ENCODE measurements around the gene RANGRF. TPM values are rescaled to one million over a fixed set of nuclear protein-coding genes. Genes with fewer than 3 reads are reported as not detected.
"Not testable (repeated sequence)": the region's sequence is repeated elsewhere in the genome, so short reads cannot be mapped to it uniquely, and the experiment has no call there.

The RANGRF gene, protein sequence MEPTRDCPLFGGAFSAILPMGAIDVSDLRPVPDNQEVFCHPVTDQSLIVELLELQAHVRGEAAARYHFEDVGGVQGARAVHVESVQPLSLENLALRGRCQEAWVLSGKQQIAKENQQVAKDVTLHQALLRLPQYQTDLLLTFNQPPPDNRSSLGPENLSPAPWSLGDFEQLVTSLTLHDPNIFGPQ
- 20.8 TPM for total RNA-seq
- long read RNA-seq, transcript RANGRF-201 (5 exons, 1,009 nt), result minor isoform, 5 of 27 reads
- long read RNA-seq, transcript RANGRF-202 (4 exons, 1,074 nt), result major isoform, 11 of 27 reads
- long read RNA-seq, partial matches to known transcripts, result 1 of 27 reads
- long read RNA-seq, other reads (novel, unspliced or antisense), result 4 of 27 reads

DNA sequence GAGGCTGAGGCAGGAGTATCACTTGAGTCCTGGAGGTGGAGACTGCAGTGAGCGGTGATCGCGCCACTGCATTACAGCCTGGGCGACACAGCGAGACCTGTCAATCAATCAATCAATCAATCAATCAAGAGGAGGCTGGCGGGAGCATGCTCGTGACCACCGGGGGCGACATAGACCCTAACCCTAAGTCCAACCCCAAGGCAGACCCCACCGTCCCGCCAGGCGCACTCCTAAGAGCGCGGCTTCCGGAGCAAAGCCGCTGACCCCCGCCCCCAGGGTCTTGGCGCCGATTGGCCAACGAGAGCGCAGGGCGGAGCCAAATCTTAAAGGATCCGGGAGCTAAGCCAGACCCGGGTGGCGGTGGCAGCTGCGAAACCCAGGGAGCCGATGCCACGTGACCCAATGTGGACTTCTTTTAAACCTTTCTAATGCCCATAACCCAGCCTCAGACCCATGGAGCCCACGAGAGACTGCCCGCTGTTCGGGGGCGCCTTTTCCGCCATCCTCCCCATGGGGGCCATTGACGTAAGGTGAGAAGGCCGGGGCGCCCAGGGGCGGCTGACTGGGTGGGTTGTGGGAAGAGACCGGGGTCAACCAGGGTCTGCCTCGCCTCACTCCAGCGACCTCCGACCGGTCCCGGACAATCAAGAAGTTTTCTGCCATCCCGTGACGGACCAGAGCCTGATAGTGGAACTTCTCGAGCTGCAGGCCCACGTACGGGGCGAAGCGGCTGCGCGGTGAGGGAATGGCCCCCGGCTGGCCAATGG, at the start of gene RANGRF:
Gene RANGRF, plus strand, starts transcription at position 335 of the 767 bp plus-strand sequence. Its CDS starts 119 bp downstream, at position 454.
- DNase-seq (ENCODE audit: low spot score), result peak; percentile 94

DNA sequence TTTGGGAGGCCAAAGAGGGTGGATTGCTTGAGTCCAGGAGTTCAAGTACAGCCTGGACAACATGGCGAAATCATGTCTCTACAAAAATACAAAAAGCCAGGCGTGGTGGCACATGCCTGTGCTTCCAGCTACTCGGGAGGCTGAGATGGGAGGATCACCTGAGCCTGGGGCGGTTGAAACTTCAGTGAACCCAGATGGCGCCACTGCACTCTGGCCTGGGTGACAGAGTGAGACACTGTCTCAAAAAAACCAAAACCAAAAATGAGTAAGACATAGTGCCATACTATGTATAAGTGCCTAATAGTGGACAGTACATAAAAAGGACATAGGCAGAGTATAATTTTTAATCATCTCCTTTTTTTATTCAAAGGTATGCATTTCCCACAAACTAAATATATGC, 44.6 kb upstream of the RANGRF start:
- DNase-seq (ENCODE audit: low spot score), result no peak

DNA sequence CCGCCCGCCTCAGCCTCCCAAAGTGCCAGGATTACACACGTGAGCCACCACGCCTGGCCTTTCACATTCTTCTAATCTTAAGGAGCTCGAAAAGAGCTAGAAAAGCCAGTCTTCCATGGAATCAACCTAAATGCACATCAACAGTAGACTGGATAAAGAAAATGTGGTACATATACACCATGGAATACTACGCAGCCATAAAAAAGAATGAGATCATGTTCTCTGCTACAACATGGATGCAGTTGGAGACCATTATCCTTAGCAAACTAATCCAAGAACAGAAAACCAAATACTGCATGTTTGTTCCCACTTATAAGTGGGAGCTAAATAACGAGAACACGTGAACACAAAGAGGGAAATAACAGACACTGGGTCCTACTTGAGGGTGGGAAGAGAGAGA, 43.7 kb upstream of the RANGRF start:
- no peak for DNase-seq (ENCODE audit: low spot score)

DNA sequence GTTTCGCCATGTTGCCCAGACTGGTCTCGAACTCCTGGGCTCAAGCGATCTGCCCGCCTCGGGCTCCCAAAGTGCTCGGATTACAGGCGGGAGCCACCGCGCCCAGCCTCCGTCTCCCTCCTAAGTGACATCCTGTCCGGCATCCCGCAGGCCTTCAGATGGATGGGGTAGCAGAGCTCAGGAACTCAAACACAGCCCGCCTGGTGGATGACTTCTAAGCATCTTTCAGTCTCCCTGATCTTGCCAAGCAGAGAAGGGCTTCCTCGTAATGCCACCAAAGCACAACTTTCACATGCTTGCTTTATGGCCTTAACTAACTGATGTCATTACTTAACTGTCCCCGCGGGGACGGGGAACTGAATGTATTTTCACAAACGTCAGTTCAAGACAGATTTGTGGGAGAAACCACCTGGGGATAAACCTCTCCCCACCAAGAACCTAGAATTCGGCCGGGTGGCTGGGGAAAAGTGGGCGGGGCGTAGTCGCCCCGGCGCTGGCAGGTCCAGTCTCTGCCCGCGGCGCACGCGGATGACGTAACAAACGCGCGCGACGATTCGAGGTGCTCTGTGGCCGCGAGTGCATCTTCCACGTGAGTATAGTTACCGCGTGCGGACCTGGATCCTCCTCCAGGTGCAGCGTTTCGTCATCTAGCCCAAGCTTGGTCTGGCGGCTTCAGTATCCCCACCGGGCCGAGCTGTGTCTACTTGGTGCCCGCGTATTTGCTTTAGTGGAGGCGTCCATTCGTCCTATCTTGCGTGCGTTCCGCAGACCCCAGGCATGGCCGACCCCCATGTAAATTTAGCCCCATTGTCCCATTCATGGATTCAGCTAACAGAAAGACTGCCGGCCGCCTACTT, 39.5 kb upstream of the RANGRF start, which contains the start of gene PFAS:
Gene PFAS, plus strand, starts transcription at position 539 of the 857 bp plus-strand sequence. CDS start 4,649 bp downstream, outside the sequence.
- DNase-seq (ENCODE audit: low spot score), result peak; percentile 99

DNA sequence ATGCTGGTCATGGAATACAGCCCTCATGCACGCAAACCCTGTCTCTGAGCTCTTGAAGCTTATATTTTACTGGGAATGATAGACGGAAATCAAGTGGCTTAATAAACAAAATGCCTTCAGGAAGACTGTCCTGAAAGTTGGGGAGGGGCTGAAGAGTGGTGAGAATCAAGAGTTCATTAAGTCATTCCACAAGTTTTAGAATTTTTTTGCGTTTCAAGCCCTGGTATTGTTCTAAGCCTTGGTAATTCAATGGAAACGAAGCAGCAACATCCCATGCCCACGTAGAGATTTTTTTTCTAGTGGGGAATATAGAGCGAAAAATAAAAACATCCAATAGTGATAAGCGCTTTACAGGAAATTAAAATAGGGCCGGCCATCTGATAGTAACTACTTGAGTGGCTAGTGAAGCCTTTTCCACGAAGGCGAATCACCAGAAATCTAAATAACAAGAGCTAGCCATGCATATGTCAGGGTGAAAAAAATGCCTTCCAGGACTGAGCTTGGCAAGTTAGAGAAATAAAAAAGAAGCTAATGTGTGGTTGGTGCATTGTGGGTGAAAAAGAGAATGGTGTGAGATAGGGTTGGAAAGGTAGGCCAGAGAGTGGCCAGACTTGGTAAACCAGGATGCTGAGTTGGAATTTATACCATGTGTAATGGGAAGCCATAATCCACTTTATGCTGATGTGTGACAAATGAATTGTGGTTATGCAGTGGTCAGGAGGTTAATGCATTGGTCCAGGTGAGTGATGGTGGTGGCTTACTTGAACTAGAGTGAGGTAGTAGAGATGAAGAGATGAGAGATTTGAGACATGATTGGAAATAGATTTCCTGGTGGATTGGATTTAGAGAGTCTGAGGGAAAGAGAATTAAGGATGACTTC, 38.6 kb upstream of the RANGRF start:
- DNase-seq (ENCODE audit: low spot score), result no peak

DNA sequence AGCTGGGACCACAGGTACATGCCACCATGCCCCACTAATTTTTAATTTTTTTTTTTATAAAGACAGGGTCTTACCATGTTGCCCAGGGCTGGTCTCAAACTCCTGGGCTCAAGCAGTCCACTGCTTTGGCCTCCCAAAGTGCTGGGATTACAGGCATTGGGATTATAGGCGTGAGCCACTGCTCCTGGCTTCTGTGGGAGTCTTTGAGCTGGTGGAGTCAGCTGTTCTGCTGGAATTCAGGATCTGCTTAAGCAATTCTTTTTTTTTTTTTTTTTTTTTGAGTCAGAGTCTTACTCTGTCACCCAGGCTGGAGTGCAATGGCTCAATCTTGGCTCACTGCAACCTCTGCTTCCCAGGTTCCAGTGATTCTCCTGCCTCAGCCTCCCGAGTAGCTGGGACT, 37.1 kb upstream of the RANGRF start:
- not testable (repeated sequence) for DNase-seq (ENCODE audit: low spot score)

DNA sequence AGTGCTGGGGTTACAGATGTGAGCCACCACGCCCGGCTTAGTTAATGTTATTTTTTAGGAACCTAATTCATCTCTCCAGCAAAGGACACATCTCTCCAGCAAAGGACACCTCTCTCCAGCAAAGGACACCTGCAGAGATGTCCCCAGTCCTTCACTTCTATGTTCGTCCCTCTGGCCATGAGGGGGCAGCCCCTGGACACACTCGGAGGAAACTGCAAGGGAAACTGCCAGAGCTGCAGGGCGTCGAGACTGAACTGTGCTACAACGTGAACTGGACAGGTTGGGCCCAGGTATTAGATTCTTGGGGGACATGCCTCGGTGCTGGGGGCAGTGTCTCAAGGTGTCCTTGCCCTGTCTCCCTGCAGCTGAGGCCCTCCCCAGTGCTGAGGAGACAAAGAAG, 34.7 kb upstream of the RANGRF start:
- no peak for DNase-seq (ENCODE audit: low spot score)

DNA sequence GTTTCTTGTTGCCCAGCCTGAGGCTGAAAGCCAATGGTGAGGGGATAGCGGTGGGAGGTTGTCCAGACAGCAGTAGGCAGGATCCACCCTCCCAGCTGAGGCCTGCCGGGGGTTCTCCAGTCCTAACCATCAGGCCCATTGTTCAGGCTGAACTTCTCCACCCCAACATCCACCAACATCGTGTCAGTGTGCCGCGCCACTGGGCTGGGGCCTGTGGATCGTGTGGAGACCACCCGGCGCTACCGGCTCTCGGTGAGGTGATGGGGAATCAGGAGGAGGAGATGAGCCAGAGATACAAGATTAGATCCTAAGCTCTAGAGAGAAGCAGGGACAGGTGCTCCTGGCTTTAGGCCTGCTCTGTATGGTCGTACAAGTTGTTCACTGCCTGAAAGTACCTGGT, 33.6 kb upstream of the RANGRF start:
- DNase-seq (ENCODE audit: low spot score), result no peak

DNA sequence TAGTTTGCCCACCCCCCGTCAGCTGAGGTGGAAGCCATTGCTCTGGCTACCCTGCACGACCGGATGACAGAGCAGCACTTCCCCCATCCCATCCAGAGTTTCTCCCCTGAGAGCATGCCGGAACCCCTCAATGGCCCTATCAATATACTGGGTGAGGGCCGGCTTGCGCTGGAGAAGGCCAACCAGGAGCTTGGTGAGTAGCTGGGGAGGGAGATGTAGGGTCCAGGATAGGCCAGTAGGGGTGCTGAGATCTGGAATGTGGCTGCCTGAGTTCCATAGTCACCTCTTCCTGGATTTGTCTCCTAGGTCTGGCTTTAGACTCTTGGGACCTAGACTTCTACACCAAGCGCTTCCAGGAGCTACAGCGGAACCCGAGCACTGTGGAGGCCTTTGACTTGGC, 33.0 kb upstream of the RANGRF start:
- no peak for DNase-seq (ENCODE audit: low spot score)

DNA sequence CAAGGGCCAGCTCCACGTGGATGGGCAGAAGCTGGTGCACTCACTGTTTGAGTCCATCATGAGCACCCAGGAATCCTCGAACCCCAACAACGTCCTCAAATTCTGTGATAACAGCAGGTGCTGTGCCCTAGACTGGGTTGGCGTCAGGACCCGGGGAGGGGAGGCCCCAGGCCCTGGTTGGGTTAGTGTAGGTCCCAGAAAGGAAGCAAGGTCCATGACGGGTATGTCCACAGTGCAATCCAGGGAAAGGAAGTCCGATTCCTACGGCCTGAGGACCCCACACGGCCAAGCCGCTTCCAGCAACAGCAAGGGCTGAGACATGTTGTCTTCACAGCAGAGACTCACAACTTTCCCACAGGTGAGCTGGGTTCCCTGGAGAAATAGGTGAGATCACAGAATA, 32.2 kb upstream of the RANGRF start:
- no peak for DNase-seq (ENCODE audit: low spot score)

DNA sequence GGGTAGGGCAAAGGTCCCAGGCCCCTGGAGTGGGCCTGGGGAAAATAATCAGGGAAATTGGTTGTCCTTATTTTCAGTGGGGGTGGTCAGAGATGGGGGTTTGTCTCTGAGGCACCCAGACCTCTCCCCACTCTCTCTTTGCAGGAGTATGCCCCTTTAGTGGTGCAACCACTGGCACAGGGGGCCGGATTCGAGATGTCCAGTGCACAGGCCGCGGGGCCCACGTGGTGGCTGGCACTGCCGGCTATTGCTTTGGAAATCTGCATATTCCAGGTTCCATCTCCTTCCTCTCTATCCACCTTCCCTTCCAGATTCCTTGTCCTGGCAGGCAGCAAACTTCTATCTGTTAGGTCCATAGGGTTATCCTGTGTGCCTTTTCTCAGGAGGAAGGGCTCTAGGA, 31.8 kb upstream of the RANGRF start:
- no peak for DNase-seq (ENCODE audit: low spot score)

DNA sequence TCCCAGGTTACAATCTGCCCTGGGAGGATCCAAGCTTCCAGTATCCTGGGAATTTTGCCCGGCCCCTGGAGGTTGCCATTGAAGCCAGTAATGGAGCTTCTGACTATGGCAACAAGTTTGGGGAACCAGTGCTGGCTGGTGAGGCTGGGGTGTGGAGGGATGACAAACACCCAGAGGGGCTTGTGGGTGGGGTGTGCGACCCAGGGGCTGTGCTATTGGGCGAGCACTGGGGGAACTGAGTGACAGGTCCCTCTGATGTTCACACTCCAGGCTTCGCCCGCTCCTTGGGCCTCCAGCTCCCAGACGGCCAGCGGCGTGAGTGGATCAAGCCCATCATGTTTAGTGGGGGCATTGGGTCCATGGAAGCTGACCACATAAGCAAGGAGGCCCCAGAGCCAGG, 30.7 kb upstream of the RANGRF start:
- DNase-seq (ENCODE audit: low spot score), result no peak

DNA sequence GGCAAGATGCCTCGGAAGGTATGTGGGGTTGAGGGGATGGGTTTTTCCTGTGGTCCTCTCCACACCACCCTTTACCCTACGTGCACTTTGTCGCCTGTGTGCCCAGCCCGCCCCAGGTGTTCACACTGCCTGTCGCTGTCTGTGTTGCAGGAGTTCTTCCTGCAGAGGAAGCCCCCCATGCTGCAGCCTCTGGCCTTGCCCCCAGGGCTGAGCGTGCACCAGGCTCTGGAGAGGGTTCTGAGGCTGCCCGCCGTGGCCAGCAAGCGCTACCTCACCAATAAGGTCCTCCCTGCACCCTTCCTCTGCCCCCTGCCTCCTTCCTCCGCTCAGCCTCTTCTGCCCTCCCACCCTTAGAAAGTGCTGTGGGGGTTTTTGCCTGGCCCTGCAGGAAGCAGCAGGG, 24.1 kb upstream of the RANGRF start:
- no peak for DNase-seq (ENCODE audit: low spot score)

DNA sequence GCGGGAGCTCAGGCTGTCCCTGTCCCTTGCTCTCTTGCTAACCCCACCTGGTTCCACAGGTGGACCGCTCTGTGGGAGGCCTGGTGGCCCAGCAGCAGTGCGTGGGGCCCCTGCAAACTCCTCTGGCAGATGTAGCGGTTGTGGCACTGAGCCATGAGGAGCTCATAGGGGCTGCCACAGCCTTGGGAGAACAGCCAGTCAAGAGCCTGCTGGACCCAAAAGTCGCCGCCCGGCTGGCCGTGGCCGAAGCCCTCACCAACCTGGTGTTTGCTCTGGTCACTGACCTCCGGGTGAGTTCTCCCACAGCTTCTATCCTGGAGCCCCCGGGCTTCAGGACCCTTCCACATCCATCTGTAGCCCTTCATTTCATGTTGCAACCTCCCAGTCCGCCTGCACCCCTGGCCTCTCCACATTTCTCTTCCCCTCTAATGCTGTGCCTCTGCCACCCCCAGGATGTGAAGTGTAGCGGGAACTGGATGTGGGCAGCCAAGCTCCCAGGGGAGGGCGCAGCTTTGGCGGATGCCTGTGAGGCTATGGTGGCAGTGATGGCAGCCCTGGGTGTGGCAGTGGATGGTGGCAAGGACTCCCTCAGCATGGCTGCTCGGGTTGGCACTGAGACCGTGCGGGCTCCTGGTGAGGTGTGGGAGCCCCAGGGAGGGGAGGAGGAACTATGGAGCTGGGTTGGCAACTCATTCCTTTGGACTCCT, 23.5 kb upstream of the RANGRF start:
- no peak for DNase-seq (ENCODE audit: low spot score)

DNA sequence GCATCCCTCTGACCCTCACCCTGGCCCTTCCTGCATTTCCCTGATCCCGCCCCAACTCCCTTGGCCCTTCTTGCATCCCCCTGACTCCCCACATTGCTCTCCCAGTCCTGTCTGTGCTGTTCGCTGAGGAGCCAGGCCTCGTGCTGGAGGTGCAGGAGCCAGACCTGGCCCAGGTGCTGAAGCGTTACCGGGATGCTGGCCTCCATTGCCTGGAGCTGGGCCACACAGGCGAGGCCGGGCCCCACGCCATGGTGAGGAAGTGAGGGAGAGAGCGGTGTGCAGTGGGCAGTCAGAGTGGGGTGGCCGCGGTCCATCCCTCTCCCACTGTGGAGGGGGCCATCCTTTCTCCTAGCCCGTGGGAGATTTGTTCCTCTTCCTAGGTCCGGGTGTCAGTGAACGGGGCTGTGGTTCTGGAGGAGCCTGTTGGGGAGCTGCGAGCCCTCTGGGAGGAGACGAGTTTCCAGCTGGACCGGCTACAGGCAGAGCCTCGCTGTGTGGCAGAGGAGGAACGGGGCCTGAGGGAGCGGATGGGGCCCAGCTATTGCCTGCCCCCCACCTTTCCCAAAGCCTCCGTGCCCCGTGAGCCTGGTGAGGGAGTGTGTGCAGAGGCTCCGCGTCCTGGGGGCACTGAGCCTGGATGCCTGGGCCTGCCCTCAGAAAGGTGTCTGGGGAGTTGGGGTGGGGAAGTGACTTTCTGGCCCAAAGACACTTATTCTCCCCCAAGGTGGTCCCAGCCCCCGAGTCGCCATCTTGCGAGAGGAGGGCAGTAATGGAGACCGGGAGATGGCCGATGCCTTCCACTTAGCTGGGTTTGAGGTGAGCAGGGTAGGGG, 21.6 kb upstream of the RANGRF start:
- no peak for DNase-seq (ENCODE audit: low spot score)

DNA sequence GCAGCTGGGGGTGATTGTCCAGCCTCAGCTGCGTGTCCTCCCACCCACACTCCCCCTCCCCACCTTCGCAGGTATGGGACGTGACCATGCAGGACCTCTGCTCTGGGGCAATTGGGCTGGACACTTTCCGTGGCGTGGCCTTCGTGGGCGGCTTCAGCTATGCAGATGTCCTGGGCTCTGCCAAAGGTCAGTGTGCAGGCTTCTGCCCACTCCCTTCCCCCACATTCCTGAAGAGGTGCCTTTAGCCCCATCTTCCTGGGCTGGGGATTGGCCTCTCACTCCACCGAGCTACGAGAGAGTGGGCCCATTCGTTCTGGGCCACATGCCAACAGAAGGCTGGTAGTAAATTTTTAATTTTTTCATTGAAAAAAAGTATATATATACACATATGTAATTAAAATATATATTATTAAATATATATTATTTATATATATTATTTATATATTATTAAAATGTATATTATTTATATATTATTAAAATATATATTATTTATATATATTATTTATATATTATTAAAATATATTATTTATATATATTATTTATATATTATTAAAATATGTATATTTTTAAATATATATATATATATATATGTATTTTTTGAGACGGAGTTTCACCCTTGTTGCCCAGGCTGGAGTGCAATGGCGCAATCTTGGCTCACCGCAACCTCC, 20.9 kb upstream of the RANGRF start:
- no peak for DNase-seq (ENCODE audit: low spot score)

DNA sequence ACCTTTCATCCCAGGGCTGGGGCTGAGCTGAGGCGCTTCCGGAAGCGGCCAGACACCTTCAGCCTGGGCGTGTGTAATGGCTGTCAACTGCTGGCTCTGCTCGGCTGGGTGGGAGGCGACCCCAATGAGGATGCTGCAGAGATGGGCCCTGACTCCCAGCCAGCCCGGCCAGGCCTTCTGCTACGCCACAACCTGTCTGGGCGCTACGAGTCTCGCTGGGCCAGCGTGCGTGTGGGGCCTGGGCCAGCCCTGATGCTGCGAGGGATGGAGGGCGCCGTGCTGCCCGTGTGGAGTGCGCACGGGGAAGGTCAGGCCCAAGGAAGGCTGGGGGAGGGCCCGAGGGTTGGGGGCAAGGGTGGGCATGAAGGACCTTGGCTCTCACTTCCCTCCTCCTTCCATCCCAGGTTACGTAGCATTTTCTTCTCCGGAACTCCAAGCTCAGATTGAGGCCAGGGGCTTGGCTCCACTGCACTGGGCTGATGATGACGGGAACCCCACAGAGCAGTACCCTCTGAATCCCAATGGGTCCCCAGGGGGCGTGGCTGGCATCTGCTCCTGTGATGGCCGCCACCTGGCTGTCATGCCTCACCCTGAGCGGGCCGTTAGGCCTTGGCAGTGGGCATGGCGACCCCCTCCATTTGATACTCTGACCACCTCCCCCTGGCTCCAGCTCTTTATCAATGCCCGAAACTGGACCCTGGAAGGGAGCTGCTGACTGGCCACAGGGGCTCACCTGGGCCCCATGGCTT, 19.7 kb upstream of the RANGRF start:
- no peak for DNase-seq (ENCODE audit: low spot score)

DNA sequence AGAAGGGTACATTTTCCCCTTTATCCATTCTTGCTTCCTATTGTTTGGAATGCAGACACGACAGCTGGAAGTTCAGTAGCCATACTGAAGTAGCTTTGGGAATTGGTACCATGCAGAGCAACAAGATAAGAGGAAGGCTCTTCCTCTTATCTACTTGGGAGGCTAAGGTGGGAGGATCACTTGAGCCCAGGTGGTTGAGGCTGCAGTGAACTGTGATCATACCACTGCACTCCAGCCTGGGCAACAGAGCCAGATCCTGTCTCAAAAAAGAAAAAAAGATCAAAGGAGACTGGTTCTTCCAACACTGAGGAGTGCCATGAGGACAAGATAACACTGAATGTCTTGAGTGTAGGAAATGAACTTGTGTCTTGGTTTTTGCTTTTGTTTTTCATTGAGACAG, 16.0 kb upstream of the RANGRF start:
- DNase-seq (ENCODE audit: low spot score), result no peak
